AG04450 (cell line): Measurements from ENCODE around the gene CELA3A. TPM values are rescaled to one million over a fixed set of nuclear protein-coding genes. Genes with fewer than 3 reads are reported as not detected.
"Not testable (repeated sequence)": the region's sequence is repeated elsewhere in the genome, so short reads cannot be mapped to it uniquely, and the experiment has no call there.

Experiments used
- CTCF ChIA-PET: fragments of 300-600, 350-600 bp; formaldehyde crosslinking; extraction: SDS; loops from one replicate; lab custom pipeline; 2022; ENCODE audit warnings: antibody characterized with exemption, inconsistent platforms; lab: Charles Lee
- POLR2A ChIA-PET: fragments of 350-600 bp; formaldehyde crosslinking; extraction: SDS; loops from one replicate; lab custom pipeline; 2021; ENCODE audit warnings: antibody characterized with exemption, inconsistent platforms; lab: Yijun Ruan, JAX
- DNase-seq: peaks from one replicate; pipeline ENCODE4 v3.0.0-alpha.2; 2011; ENCODE audit warnings: low read depth, low spot score
- H3K27ac ChIP-seq: one replicate; pipeline ENCODE4 v1.5.1; 2012; ENCODE audit warnings: low read depth, low read length, control low read depth
- H3K27me3 ChIP-seq: one replicate; pipeline ENCODE4 v1.6.0; 2012; ENCODE audit warnings: low read length; ENCODE audit not compliant: control insufficient read depth, insufficient read depth
- H3K4me3 ChIP-seq: 2 replicates; pipeline ENCODE4 v1.5.1; 2011; ENCODE audit warnings: mild to moderate bottlenecking, low read depth, low read length, control low read depth
- H3K9me3 ChIP-seq: 2 replicates; pipeline ENCODE4 v1.5.1; 2012; ENCODE audit warnings: low read length; ENCODE audit not compliant: control insufficient read depth, insufficient read depth
- polyA plus RNA-seq: library from polyadenylated mRNA; depleted of rRNA; stranded (reverse); fragments of >200 nt; gene quantifications from 2 replicates; pipeline ENCODE4 v1.2.3, GENCODE V29; 2011
- TF ChIP-seq, protein P1 (sequence below): IDR thresholded peaks from 2 replicates; pipeline ENCODE4 v1.5.1; 2011; ENCODE audit warnings: low read depth, low read length, control low read depth, inconsistent platforms

CELA3A gene
- polyA plus RNA-seq, 1 experiment, result not detected

DNA sequence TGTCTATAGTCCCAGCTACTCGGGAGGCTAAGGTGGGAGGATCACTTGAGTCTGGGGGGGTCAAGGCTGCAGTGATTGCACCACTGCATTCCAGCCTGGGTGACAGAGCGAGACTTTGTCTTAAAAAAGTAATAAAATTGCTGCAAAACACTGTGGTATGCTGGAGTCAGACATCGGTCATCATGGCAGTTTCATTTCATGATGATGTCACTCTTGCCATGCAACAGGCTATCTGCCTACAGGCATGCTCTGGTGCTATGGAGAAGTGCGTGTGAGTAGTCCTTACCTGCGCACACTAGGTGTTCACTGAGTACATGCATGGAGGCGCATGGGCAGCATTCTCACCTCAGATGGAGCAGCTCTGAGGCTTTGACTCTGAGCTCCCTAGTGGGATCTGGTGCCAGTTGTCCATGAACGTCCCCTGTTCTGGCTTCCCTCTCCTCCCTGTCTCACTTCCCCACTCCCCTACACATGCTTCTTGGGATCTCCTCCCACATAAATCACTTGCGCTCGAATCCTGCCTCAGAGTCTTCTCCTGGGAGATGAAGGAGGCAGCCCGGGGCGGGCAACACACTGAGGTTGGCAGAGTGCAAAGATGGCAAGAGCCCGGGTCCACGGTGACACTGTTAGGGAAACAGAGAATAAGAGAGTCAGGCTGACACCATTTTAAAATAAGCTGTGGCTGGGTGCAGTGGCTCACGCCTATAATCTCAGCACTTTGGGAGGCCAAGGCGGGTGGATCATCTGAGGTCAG lies 35.0 kb upstream of the CELA3A start:
- H3K27ac ChIP-seq, result no peak overlapping the region
- H3K9me3 ChIP-seq, result no peaks in the 10 kb centered on the region
- DNase-seq, result no peak
- H3K27me3 ChIP-seq, result no peaks in the 10 kb centered on the region
- TF ChIP-seq, protein P1, sequence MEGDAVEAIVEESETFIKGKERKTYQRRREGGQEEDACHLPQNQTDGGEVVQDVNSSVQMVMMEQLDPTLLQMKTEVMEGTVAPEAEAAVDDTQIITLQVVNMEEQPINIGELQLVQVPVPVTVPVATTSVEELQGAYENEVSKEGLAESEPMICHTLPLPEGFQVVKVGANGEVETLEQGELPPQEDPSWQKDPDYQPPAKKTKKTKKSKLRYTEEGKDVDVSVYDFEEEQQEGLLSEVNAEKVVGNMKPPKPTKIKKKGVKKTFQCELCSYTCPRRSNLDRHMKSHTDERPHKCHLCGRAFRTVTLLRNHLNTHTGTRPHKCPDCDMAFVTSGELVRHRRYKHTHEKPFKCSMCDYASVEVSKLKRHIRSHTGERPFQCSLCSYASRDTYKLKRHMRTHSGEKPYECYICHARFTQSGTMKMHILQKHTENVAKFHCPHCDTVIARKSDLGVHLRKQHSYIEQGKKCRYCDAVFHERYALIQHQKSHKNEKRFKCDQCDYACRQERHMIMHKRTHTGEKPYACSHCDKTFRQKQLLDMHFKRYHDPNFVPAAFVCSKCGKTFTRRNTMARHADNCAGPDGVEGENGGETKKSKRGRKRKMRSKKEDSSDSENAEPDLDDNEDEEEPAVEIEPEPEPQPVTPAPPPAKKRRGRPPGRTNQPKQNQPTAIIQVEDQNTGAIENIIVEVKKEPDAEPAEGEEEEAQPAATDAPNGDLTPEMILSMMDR, result no peak
- H3K4me3 ChIP-seq, result no peak overlapping the region
- ChIA-PET CTCF (no interaction called here), POLR2A (interaction anchor here (0.6 kb wide), 1 partner anchor 56 kb away, joined by 3 read pairs; no protein-coding TSS in a partner anchor)

DNA sequence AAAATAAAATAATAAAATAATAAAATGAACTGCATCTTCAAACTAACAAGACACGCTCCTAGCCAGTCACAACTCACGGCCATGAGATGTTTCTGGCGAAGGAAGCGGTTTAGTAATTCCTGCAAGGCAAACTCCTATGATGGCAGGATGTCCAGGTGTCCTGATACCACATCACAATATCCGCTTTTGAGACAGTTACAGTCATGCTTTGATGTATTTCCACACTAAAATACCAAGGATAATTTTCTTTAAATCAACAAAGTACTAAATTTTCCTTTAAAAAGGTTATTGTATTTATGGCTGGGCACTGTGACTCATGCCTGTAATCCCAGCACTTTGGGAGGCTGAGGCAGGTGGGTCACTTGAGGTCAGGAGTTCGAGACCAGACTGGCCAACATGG lies 34.2 kb upstream of the CELA3A start:
- H3K27ac ChIP-seq, H3K4me3 ChIP-seq, H3K9me3 ChIP-seq, H3K27me3 ChIP-seq, CTCF ChIA-PET, DNase-seq: not testable (repeated sequence)
- POLR2A ChIA-PET, result interaction anchor here (0.6 kb wide), 1 partner anchor 55 kb away, joined by 3 read pairs; no protein-coding TSS in a partner anchor

DNA sequence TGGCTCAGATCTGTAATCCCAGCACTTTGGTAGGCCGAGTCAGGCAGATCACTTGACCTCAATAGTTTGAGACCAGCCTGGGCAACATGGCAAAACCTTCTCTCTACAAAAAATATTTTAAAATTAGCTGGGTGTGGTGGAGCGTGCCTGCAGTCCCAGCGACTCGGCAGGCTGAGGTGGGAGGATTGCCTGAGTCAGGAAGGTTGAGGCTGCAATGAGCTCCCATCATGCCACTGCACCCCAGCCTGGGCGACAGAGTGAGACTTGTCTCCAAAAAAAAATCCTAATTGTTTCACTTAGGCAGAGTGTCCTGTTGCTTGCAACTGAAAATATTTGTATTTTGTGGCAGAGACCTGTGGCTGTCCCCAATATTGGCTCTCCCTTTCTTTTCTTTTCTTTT lies 32.4 kb upstream of the CELA3A start:
- POLR2A ChIA-PET, CTCF ChIA-PET, H3K27ac ChIP-seq: not testable (repeated sequence)

DNA sequence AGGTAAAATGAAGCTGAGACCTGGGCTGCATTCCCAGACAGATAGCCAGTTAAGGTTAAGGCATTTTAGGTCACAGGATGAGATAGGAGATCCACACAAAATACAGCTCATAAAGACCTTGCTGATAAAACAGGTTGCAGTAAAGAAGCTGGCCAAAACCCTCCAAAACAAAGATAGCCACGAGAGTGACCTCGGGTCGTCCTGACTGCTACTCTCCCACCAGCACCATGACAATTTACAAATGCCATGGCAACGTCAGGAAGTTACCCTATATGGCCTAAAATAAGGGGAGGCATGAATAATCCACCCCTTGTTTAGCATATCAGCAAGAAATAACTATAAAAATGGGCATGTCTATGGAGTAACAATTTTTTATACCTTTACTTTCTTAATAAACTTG lies 30.9 kb upstream of the CELA3A start:
- H3K27ac ChIP-seq, H3K4me3 ChIP-seq, H3K27me3 ChIP-seq, POLR2A ChIA-PET, H3K9me3 ChIP-seq, DNase-seq, CTCF ChIA-PET: not testable (repeated sequence)

More for the DNA sequence above, 32.4 kb upstream of the CELA3A start:
- H3K27me3 ChIP-seq, H3K4me3 ChIP-seq, H3K9me3 ChIP-seq, DNase-seq: not testable (repeated sequence)

DNA sequence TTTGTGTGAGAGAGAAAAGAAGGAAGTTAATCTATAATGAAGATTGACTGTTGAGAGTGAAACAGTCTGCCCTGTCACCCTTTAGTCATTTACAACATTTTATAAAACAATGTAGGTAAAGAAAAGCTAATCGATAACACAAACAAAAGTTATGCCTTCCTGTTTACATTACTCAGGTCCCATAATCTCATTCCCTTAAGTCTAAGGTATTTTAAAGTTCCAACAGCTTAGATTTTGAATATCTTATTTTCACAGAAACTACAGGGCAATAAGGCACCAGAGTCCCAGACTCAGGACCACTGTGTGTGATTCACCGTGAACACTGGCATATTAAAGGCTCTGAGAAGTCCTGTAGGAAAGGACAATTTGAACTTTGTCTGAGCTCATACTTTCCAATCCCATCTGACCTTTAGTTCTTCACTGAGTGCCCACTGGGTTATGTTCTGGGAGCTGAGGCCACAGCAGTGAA lies 28.4 kb upstream of the CELA3A start:
- H3K27ac ChIP-seq, H3K4me3 ChIP-seq, DNase-seq, POLR2A ChIA-PET, H3K9me3 ChIP-seq, CTCF ChIA-PET, H3K27me3 ChIP-seq: not testable (repeated sequence)

DNA sequence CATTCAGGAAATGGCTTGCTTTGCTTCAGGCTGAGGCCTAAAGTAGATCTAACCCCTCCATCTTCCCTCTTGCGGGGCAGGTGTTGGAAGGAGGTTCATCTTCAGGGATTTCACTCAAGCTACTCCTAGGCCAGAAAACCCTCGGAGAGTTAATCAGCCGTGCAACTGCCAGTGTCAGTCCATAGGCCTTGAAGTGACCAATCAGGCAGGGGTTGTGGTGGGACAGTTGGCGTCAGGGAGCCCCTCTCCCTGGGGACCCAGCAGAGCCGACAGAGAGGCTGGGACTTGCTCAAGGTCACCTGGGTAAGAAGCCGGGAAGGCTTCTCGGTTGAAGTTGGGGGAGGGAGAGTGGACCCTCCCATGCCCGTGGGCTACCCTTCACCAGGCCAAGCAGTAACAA lies 27.5 kb upstream of the CELA3A start:
- POLR2A ChIA-PET, H3K9me3 ChIP-seq, DNase-seq, CTCF ChIA-PET, H3K4me3 ChIP-seq, H3K27me3 ChIP-seq, H3K27ac ChIP-seq: not testable (repeated sequence)

DNA sequence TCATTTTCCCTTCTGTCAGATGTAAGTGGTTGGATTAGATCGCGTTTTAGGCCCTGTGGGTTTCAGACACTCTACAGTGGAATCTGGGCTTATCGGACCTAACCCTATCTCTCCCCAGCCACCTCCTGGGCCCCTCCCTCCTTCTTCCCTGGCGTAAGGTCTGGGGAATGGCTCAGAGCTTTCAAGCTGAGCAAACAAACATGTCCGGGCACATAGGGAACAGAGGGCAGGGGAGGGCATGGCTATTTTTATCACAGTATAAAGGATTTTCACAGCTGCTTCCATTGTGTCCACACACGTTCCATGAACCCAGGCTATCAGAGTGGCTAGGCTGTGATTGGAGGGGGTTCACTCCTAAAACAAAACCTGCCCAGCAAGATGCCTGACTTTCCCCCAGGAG lies 26.8 kb upstream of the CELA3A start:
- DNase-seq, CTCF ChIA-PET, H3K9me3 ChIP-seq, H3K27me3 ChIP-seq, POLR2A ChIA-PET, H3K27ac ChIP-seq, H3K4me3 ChIP-seq: not testable (repeated sequence)

DNA sequence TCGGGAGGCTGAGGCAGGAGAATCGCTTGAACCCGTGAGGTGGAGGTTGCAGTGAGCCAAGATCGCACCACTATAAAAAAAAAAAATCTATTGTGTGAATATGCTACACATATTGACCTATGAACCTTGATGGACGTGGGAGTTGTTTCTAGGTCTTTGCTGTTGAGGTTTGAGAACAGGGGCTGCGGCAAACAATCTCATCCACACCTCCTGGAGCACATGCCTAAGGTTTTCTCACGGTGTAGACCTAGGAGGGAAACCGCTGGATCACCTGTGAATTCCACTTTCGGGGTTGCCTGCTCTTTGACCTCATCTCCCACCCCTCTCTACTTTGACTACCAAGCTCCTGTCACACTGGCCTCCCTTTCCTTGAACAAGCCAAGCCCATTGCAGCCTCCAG lies 26.2 kb upstream of the CELA3A start:
- DNase-seq, H3K27ac ChIP-seq, POLR2A ChIA-PET, H3K27me3 ChIP-seq, H3K9me3 ChIP-seq, H3K4me3 ChIP-seq, CTCF ChIA-PET: not testable (repeated sequence)

DNA sequence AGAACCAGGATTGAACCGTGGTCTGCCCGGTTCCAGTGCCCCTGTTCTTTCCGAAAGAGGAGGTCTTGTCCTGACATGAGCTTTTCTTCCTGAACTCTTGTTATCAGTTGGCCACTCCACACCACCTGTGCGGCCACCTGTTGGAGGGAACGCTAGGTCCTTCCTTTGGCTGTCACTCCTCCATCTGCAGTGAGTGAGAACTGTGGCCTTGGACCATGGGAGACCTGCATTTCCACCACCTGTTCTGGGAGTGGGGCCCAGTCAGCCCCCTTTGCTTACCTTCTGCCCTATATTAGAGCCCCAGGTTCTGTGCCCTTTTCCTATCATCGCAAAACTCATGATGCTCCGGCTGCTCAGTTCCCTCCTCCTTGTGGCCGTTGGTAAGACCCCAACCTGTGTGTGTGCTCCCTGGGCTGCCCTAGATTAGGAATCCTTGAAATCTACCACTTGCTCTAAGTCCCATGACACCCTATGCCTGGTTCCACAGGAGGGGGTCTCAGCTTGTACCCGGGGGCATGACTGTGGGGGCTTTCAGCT lies 24.7 kb upstream of the CELA3A start, which contains the start of gene CELA3B:
CELA3B (plus strand) TSS at position 320 of the 537 bp plus-strand sequence; CDS start at position 338, 18 bp downstream.
- H3K4me3 ChIP-seq, H3K27ac ChIP-seq, POLR2A ChIA-PET, H3K9me3 ChIP-seq, CTCF ChIA-PET, DNase-seq, H3K27me3 ChIP-seq: not testable (repeated sequence)

DNA sequence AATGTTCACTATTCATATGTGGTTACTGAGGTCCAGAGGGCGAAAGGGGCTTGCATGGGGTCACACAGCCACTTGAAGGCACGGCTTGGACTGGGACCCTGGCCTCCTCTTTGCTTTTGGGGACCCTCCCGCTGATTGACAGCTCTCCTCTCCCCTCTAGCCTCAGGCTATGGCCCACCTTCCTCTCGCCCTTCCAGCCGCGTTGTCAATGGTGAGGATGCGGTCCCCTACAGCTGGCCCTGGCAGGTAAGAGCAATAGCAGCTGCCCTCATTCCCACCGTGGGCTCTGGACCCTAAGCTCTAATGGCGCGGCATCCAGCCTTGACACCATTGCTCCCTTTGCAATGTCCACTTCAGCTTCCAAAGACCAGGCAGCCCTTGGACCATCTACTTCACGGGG lies 23.2 kb upstream of the CELA3A start:
- POLR2A ChIA-PET, CTCF ChIA-PET, H3K27me3 ChIP-seq, DNase-seq, H3K4me3 ChIP-seq, H3K9me3 ChIP-seq, H3K27ac ChIP-seq: not testable (repeated sequence)

DNA sequence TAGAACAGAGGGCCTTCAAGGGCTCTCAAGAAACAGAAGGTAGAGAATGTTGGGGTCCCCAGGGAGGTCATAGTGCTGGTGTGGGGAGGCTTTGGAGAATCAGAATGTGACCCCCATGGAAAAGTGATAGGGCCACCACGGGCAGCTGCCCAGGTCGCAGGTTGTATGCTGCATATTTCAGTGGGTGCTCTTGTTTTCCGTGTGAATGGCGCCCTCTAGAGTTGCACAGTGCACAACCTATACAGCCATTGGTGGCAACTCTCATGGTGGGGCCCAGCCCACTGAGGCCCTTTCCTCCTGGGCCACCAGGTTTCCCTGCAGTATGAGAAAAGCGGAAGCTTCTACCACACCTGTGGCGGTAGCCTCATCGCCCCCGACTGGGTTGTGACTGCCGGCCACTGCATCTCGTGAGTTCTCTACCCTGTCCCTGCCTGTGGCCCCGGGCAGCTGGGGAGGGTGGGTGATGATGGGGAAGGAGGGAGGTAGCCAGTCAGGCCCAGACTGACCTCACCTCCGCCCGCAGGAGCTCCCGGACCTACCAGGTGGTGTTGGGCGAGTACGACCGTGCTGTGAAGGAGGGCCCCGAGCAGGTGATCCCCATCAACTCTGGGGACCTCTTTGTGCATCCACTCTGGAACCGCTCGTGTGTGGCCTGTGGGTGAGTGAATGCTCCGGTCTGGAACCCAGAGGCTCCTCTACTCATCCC lies 20.8 kb upstream of the CELA3A start:
- H3K9me3 ChIP-seq, DNase-seq, H3K4me3 ChIP-seq, H3K27ac ChIP-seq, POLR2A ChIA-PET, CTCF ChIA-PET, H3K27me3 ChIP-seq: not testable (repeated sequence)
